ENCODE measurements around the gene A1BG.

DNA sequence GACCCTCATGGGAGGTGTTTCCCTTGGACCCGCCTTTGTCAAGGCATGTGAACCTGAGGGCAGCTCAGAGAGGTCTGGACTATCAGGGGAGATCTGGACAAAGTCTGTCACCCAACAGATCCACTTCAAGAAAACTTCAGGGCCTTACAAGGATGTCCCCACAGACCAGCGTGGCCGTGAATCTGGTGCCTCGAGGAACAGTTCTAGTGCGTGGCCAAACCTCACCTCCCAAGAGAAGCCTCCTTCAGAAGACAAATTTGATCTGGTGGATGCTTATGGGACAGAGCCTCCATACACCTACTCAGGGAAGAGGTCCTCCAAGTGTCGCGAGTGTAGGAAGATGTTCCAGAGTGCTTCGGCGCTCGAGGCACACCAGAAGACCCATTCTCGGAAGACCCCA, 15.0 kb downstream of the A1BG start:
- TF ChIP-seq CTCF (conservative IDR thresholded peaks at IDR 0.05; ENCODE audit: low read length) (no peak), EZH2phosphoT487 (IDR thresholded peaks at IDR 0.05; ENCODE audit: borderline replicate concordance, low read depth, low read length) (no peak)

All from OCI-LY7 (cell line).